ENCODE results near the gene IL11.

- TF ChIP-seq EZH2 (IDR thresholded peaks at IDR 0.05; ENCODE audit: low read length, missing control alignments) (no peak), CTCF (conservative IDR thresholded peaks at IDR 0.05 in 1 of 2, IDR thresholded peaks at IDR 0.05 in 1 of 2; ENCODE audit: low read depth in 1 of 2, low read length in 2 of 2) (no peak)
Observed at GRCh38 chr19:55345101-55345817, 25.0 kb downstream of the IL11 start.

All from fibroblast of lung (primary cell).